ENCODE measurements around the gene IPO11.
"Not testable (repeated sequence)": the region's sequence is repeated elsewhere in the genome, so short reads cannot be mapped to it uniquely, and the experiment has no call there.

The IPO11 gene

DNA sequence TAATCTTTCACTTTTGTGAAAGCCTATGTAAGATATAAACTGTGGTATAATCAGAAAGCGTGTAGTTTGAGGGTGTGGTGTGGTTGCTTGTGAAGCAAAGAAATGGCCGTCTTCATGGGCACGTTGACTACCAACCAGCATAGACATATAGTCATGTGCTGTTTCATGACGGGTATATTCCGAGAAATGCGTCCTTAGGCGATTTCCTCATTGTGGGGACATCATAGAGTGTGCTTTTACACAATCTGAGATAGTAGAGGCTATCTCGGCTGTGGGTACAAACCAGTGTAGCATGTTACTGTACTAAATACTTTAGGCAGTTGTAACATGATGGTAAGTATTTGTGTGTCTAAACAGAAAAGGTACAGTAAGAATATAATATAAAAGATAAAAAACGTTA is 86.4 kb downstream of the IPO11 start:
- DNase-seq (ENCODE audit: low read depth, low spot score), result no peak
- Histone ChIP-seq H3K4me3 (ENCODE audit: insufficient read length, low read depth) (no peak overlapping the region), H3K36me3 (ENCODE audit: insufficient read depth, insufficient read length, low read length) (peaks cover 39% of the 10 kb centered on the region), H3K27me3 (ENCODE audit: insufficient read depth, insufficient read length) (no peaks in the 10 kb centered on the region), H3K9me3 (ENCODE audit: insufficient read depth, low read length) (no peaks in the 10 kb centered on the region), H3K9ac (ENCODE audit: insufficient read length, low read depth) (no peak overlapping the region), H3K4me1 (ENCODE audit: insufficient read depth, insufficient read length) (no peaks in the 10 kb centered on the region)
- TF ChIP-seq ZNF274 (IDR thresholded peaks at IDR 0.05; ENCODE audit: low read depth, low read length) (no peak), SUZ12 (IDR thresholded peaks at IDR 0.05; ENCODE audit: extremely low read depth, insufficient read depth, insufficient read length) (no peak), YY1 (IDR thresholded peaks at IDR 0.05; ENCODE audit: insufficient read depth, insufficient read length) (no peak)

GRCh38 chr5:62499756-62500155 is 87.2 kb downstream of the IPO11 start:
- Histone ChIP-seq H3K27me3 (ENCODE audit: insufficient read depth, insufficient read length) (no peaks in the 10 kb centered on the region), H3K9me3 (ENCODE audit: insufficient read depth, low read length) (no peaks in the 10 kb centered on the region), H3K4me1 (ENCODE audit: insufficient read depth, insufficient read length) (no peaks in the 10 kb centered on the region), H3K9ac (ENCODE audit: insufficient read length, low read depth) (no peak overlapping the region), H3K36me3 (ENCODE audit: insufficient read depth, insufficient read length, low read length) (peaks cover 35% of the 10 kb centered on the region), H3K4me3 (ENCODE audit: insufficient read length, low read depth) (no peak overlapping the region)
- DNase-seq (ENCODE audit: low read depth, low spot score), result no peak
- TF ChIP-seq SUZ12 (IDR thresholded peaks at IDR 0.05; ENCODE audit: extremely low read depth, insufficient read depth, insufficient read length) (no peak), ZNF274 (IDR thresholded peaks at IDR 0.05; ENCODE audit: low read depth, low read length) (no peak), YY1 (IDR thresholded peaks at IDR 0.05; ENCODE audit: insufficient read depth, insufficient read length) (no peak)

DNA sequence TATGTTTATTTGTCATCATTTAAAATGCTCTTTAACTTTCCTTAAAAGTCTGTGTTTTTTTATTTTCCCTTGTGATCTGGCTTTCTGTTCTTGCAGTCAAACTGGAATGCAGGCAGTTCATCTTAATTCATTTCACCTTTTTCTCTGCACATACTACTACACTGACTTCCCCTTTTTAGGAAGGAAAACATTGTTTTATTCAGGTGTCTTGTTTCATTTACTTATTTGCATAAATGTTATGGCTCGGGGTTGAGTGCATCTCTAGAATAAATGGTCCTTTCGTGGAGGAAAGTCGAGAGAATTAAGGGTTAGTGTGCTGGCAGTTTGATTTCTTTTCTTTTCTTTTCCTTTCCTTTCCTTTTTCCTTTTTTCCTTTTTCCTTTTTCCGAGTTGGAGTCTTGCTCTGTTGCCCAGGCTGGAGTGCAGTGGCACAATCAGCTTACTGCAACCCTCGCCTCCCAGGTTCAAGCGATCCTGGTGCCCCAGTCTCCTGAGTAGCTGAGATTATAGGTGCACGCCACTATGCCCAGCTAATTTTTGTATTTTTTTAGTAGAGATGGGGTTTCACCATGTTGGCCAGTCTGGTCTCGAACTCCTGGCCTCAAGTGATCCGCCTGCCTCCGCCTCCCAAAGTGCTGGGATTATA is 90.0 kb downstream of the IPO11 start:
- TF ChIP-seq SUZ12 (IDR thresholded peaks at IDR 0.05; ENCODE audit: extremely low read depth, insufficient read depth, insufficient read length), result no peak
- no peak for TF ChIP-seq YY1 (IDR thresholded peaks at IDR 0.05; ENCODE audit: insufficient read depth, insufficient read length)
- TF ChIP-seq ZNF274 (IDR thresholded peaks at IDR 0.05; ENCODE audit: low read depth, low read length), result no peak
- Histone ChIP-seq H3K4me1 (ENCODE audit: insufficient read depth, insufficient read length) (no peaks in the 10 kb centered on the region), H3K36me3 (ENCODE audit: insufficient read depth, insufficient read length, low read length) (peaks cover 34% of the 10 kb centered on the region), H3K4me3 (ENCODE audit: insufficient read length, low read depth) (no peak overlapping the region), H3K9ac (ENCODE audit: insufficient read length, low read depth) (no peak overlapping the region), H3K27me3 (ENCODE audit: insufficient read depth, insufficient read length) (no peaks in the 10 kb centered on the region), H3K9me3 (ENCODE audit: insufficient read depth, low read length) (no peaks in the 10 kb centered on the region)
- no peak for DNase-seq (ENCODE audit: low read depth, low spot score)

- Histone ChIP-seq H3K4me1 (ENCODE audit: insufficient read depth, insufficient read length) (no peaks in the 10 kb centered on the region), H3K9me3 (ENCODE audit: insufficient read depth, low read length) (no peaks in the 10 kb centered on the region), H3K27me3 (ENCODE audit: insufficient read depth, insufficient read length) (no peaks in the 10 kb centered on the region), H3K9ac (ENCODE audit: insufficient read length, low read depth) (no peak overlapping the region), H3K36me3 (ENCODE audit: insufficient read depth, insufficient read length, low read length) (peaks cover 31% of the 10 kb centered on the region), H3K4me3 (ENCODE audit: insufficient read length, low read depth) (no peak overlapping the region)
- TF ChIP-seq YY1 (IDR thresholded peaks at IDR 0.05; ENCODE audit: insufficient read depth, insufficient read length) (no peak), SUZ12 (IDR thresholded peaks at IDR 0.05; ENCODE audit: extremely low read depth, insufficient read depth, insufficient read length) (no peak), ZNF274 (IDR thresholded peaks at IDR 0.05; ENCODE audit: low read depth, low read length) (no peak)
- DNase-seq (ENCODE audit: low read depth, low spot score), result no peak
Observed at GRCh38 chr5:62504129-62504528, 91.6 kb downstream of the IPO11 start.

DNA sequence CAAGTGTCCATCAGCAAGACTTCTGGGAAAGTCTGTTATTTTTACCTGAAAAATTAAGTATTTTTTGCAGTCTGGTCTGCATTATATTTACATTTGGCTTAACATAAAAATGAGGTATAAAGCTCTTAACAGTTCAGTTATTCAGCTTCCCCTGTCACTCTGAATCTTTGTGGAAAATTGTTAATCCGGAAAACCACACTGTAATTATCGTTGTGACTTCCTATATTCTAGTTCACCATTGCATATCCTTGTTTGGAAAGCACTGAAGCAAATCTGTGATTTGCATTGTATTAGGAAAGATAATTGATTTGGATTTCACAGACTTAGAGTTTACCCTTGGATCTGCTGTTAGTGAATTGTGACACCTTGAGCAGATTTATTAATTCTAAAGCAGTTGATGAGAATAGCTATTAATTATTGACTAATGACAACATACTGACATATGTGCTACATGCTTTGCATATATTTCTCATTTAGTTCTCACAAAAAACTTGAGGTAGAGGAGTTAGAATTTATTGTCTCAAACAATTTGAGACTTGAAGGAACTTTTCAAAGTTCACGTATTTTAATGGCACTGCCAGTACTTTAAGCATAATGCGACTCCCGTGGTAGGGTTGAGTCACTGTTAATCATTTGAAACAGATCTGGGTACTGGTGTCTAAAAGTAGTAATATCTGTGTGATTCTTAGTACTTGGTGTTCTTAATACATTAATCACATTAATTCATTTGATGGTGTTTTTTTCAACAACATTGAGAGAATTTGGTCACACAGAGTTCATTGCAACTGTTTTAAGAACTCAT is 94.3 kb downstream of the IPO11 start:
- H3K27me3 ChIP-seq (ENCODE audit: insufficient read depth, insufficient read length), result no peaks in the 10 kb centered on the region
- no peak for DNase-seq (ENCODE audit: low read depth, low spot score)
- H3K36me3 ChIP-seq (ENCODE audit: insufficient read depth, insufficient read length, low read length), result peaks cover 15% of the 10 kb centered on the region
- H3K9ac ChIP-seq (ENCODE audit: insufficient read length, low read depth), result no peak overlapping the region
- no peak overlapping the region for H3K4me3 ChIP-seq (ENCODE audit: insufficient read length, low read depth)
- H3K9me3 ChIP-seq (ENCODE audit: insufficient read depth, low read length), result no peaks in the 10 kb centered on the region
- H3K4me1 ChIP-seq (ENCODE audit: insufficient read depth, insufficient read length), result no peaks in the 10 kb centered on the region
- no peak for TF ChIP-seq YY1 (IDR thresholded peaks at IDR 0.05; ENCODE audit: insufficient read depth, insufficient read length)
- no peak for TF ChIP-seq ZNF274 (IDR thresholded peaks at IDR 0.05; ENCODE audit: low read depth, low read length)
- no peak for TF ChIP-seq SUZ12 (IDR thresholded peaks at IDR 0.05; ENCODE audit: extremely low read depth, insufficient read depth, insufficient read length)

DNA sequence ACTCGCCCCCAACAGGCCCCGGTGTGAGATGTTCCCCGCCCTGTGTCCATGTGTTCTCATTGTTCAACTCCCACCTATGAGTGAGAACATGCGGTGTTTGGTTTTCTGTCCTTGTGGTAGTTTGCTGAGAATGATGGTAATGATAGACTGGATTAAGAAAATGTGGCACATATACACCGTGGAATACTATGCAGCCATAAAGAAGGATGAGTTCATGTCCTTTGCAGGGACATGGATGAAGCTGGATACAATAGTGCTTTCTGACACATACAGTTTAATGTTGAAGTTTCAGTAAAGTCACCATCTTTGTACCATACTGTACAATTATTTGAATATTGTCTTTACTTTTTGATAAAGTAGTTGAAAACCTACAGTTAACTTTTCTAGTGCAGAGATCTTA is 96.2 kb downstream of the IPO11 start:
- DNase-seq (ENCODE audit: low read depth, low spot score); H3K4me1 ChIP-seq (ENCODE audit: insufficient read depth, insufficient read length); H3K9ac ChIP-seq (ENCODE audit: insufficient read length, low read depth): not testable (repeated sequence)

DNA sequence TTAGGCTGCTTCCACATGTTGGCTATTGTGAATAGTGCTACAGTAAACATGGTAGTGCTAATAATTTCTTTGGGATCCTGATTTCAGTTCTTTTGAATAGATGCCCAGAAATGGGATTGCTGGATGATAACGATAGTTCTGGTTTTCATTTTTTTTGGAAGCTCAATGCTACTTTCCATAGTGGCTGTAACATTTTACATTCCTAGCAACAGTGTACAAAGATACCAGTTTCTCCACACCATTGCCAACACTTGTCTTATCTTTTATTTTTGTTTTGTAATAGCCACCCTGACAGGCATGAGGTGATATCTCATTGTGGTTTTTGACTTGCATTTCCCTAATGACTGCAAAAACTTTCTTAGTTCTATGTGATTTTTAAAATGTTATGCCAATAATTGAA is 97.2 kb downstream of the IPO11 start:
- TF ChIP-seq ZNF274 (IDR thresholded peaks at IDR 0.05; ENCODE audit: low read depth, low read length), result no peak
- TF ChIP-seq SUZ12 (IDR thresholded peaks at IDR 0.05; ENCODE audit: extremely low read depth, insufficient read depth, insufficient read length), result no peak
- TF ChIP-seq YY1 (IDR thresholded peaks at IDR 0.05; ENCODE audit: insufficient read depth, insufficient read length), result no peak
- peaks cover 10% of the 10 kb centered on the region for H3K36me3 ChIP-seq (ENCODE audit: insufficient read depth, insufficient read length, low read length)
- DNase-seq (ENCODE audit: low read depth, low spot score), result no peak
- no peak overlapping the region for H3K9ac ChIP-seq (ENCODE audit: insufficient read length, low read depth)
- H3K9me3 ChIP-seq (ENCODE audit: insufficient read depth, low read length), result no peaks in the 10 kb centered on the region
- no peaks in the 10 kb centered on the region for H3K4me1 ChIP-seq (ENCODE audit: insufficient read depth, insufficient read length)
- H3K4me3 ChIP-seq (ENCODE audit: insufficient read length, low read depth), result no peak overlapping the region
- H3K27me3 ChIP-seq (ENCODE audit: insufficient read depth, insufficient read length), result no peaks in the 10 kb centered on the region

More for the DNA sequence above, 96.2 kb downstream of the IPO11 start:
- not testable (repeated sequence) for H3K36me3 ChIP-seq (ENCODE audit: insufficient read depth, insufficient read length, low read length); H3K4me3 ChIP-seq (ENCODE audit: insufficient read length, low read depth); H3K27me3 ChIP-seq (ENCODE audit: insufficient read depth, insufficient read length); H3K9me3 ChIP-seq (ENCODE audit: insufficient read depth, low read length)

DNA sequence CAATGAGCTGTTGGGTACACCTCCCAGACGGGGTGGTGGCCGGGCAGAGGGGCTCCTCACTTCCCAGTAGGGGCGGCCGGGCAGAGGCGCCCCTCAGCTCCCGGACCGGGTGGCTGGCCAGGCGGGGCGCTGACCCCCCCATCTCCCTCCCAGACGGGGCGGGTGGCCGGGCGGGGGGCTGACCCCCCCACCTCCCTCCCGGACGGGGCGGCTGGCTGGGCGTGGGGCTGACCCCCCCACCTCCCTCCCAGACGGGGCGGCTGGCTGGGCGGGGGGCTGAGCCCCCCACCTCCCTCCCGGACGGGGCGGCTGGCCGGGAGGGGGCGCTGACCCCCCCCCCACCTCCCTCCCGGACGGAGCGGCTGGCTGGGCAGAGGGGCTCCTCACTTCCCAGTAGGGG is 100.5 kb downstream of the IPO11 start:
- not testable (repeated sequence) for H3K27me3 ChIP-seq (ENCODE audit: insufficient read depth, insufficient read length); H3K9me3 ChIP-seq (ENCODE audit: insufficient read depth, low read length); H3K36me3 ChIP-seq (ENCODE audit: insufficient read depth, insufficient read length, low read length); H3K9ac ChIP-seq (ENCODE audit: insufficient read length, low read depth); H3K4me3 ChIP-seq (ENCODE audit: insufficient read length, low read depth); H3K4me1 ChIP-seq (ENCODE audit: insufficient read depth, insufficient read length); DNase-seq (ENCODE audit: low read depth, low spot score)

Measured in NT2/D1 (cell line).